ENCODE results near the gene TMCO4. TPM values are rescaled to one million over a fixed set of nuclear protein-coding genes. Genes with fewer than 3 reads are reported as not detected.

Gene TMCO4
- total RNA-seq, 1 experiment from 2014 or later: 7.2 TPM

DNA sequence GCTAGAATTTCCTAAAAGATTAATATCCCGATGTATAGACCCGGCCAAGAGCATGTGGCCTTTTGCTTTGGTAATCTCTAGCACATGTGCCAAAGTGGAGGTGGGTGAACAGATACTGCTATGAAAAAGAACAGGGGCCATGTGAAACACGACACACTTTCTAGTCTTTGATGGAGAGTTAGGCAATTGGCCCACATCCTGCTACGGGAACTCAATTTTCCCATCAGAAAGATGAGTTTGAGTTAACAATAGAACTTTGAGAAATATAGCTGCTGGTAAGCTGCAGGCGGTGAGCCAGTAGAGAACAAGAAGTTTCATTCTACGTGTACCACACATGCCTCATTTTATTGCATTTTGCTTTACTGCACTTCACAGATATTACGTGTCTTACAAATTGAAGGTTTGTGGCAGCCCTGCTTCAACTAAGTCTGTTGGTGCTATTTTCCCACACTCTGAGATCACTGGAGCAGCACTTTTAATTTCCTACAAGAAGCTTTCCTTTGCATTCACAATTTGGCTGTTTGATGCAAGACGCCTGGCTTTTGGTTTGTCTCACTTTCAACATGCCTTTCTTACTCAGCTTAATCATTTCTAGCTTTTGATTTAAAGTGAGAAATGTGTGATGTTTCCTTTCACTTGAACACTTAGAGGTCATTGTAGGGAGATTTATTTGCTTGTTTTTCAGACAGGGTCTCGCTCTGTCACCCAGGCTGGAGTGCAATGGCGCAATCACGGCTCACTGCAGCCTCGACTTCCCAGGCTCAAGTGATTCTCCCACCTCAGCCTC lies 88.7 kb downstream of the TMCO4 start:
- H3K36me3 Mint-ChIP-seq: no peaks in the 10 kb centered on the region
- ATAC-seq: no peak
- ChIA-PET POLR2A (no interaction called here), CTCF (no interaction called here)
- TF ChIP-seq ESRRA (CRISPR knock-in tag; IDR thresholded peaks at IDR 0.05; ENCODE audit: borderline replicate concordance) (no peak), GRHL2 (CRISPR knock-in tag; IDR thresholded peaks at IDR 0.05; ENCODE audit: insufficient replicate concordance, severe bottlenecking) (no peak), SMAD4 (CRISPR knock-in tag; IDR thresholded peaks at IDR 0.05) (no peak), TP53 (CRISPR knock-in tag; IDR thresholded peaks at IDR 0.05) (no peak), ZNF423 (CRISPR knock-in tag; IDR thresholded peaks at IDR 0.05) (no peak)
- TF ChIP-seq, protein P1, sequence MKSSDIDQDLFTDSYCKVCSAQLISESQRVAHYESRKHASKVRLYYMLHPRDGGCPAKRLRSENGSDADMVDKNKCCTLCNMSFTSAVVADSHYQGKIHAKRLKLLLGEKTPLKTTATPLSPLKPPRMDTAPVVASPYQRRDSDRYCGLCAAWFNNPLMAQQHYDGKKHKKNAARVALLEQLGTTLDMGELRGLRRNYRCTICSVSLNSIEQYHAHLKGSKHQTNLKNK (CRISPR knock-in tag; IDR thresholded peaks at IDR 0.05): no peak
- TF ChIP-seq, protein P2, sequence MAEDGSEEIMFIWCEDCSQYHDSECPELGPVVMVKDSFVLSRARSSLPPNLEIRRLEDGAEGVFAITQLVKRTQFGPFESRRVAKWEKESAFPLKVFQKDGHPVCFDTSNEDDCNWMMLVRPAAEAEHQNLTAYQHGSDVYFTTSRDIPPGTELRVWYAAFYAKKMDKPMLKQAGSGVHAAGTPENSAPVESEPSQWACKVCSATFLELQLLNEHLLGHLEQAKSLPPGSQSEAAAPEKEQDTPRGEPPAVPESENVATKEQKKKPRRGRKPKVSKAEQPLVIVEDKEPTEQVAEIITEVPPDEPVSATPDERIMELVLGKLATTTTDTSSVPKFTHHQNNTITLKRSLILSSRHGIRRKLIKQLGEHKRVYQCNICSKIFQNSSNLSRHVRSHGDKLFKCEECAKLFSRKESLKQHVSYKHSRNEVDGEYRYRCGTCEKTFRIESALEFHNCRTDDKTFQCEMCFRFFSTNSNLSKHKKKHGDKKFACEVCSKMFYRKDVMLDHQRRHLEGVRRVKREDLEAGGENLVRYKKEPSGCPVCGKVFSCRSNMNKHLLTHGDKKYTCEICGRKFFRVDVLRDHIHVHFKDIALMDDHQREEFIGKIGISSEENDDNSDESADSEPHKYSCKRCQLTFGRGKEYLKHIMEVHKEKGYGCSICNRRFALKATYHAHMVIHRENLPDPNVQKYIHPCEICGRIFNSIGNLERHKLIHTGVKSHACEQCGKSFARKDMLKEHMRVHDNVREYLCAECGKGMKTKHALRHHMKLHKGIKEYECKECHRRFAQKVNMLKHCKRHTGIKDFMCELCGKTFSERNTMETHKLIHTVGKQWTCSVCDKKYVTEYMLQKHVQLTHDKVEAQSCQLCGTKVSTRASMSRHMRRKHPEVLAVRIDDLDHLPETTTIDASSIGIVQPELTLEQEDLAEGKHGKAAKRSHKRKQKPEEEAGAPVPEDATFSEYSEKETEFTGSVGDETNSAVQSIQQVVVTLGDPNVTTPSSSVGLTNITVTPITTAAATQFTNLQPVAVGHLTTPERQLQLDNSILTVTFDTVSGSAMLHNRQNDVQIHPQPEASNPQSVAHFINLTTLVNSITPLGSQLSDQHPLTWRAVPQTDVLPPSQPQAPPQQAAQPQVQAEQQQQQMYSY (CRISPR knock-in tag; IDR thresholded peaks at IDR 0.05): no peak
- H3K4me3 Mint-ChIP-seq: no peak overlapping the region
- no peak for DNase-seq (ENCODE audit: low spot score)
- H3K9me3 Mint-ChIP-seq: no peaks in the 10 kb centered on the region
- no peak overlapping the region for H3K27ac Mint-ChIP-seq
- no peaks in the 10 kb centered on the region; the same call in 1 of the 2 replicates for H3K27me3 Mint-ChIP-seq (ENCODE audit: low read depth)
- peaks cover 11% of the 10 kb centered on the region for H3K4me1 Mint-ChIP-seq

DNA sequence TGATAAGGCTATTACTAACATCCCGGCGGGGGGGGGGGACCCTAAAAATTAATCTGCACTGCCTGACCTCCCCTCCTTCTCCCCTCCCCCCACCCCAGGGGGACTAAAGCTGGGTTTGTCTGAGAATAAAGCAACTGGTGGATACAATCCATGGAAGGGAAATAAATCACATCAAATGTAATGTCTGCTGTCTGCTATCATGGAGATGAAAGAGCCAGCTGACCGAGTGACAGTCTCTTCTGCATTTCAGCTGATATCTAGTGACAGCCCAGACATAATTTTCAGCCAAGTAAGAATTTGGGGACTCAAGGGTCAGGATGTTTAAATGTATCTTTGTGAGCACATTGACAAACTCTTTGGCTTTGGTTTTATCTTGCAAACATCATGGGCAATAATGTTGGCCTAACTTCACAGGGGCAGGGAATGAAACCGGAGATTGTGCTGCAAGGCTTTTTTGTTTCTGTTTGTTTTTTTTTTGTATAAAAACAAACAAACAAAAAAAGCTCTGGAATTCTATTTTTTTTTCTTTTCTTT lies 90.4 kb downstream of the TMCO4 start:
- TF ChIP-seq ZNF263 (CRISPR knock-in tag; IDR thresholded peaks at IDR 0.05; ENCODE audit: low read depth): no peak
- no peak for TF ChIP-seq TEAD4 (CRISPR knock-in tag; IDR thresholded peaks at IDR 0.05)
- no peak for TF ChIP-seq GRHL2 (CRISPR knock-in tag; IDR thresholded peaks at IDR 0.05; ENCODE audit: insufficient replicate concordance, severe bottlenecking)
- no peak for TF ChIP-seq ZNF121 (CRISPR knock-in tag; IDR thresholded peaks at IDR 0.05)
- H3K4me1 Mint-ChIP-seq: peaks cover 11% of the 10 kb centered on the region
- ChIA-PET CTCF (interaction anchor here (1.1 kb wide), 1 partner anchor 102 kb away, joined by 3 read pairs; no protein-coding TSS in a partner anchor), POLR2A (no interaction called here)
- no peak overlapping the region for H3K27ac Mint-ChIP-seq
- no peaks in the 10 kb centered on the region for H3K9me3 Mint-ChIP-seq
- ATAC-seq: no peak
- no peaks in the 10 kb centered on the region for H3K36me3 Mint-ChIP-seq
- H3K4me3 Mint-ChIP-seq: no peak overlapping the region
- H3K27me3 Mint-ChIP-seq (ENCODE audit: low read depth): no peaks in the 10 kb centered on the region; the same call in 1 of the 2 replicates
- DNase-seq (ENCODE audit: low spot score): no peak

DNA sequence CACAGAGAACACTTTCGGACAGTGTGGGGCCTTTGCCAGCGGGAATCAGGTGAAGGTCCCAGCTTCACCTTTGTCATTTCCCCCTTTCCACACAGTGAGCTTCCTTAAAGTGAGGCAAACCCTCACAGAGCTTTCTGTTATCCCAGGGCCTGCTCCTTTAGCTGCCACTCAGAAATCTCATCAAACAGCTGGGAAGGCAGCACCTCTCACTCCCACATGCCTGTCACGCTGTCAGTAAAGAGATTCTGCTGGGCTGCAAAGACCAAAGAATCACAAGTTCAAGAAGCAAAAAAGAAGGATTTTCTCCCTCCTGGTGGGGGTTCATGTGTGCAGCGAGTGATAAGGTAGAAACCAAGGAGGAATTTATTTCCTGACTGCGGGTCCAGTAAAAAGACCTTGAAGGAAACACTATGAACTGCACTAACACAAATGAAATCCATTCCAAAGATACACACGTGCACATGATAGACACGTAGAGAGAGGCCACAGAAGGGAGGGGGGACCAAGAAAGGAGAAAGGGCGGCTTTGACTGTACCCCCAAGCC lies 91.1 kb downstream of the TMCO4 start:
- no peak for TF ChIP-seq GTF2I (CRISPR knock-in tag; conservative IDR thresholded peaks at IDR 0.05)
- TF ChIP-seq, protein P3, sequence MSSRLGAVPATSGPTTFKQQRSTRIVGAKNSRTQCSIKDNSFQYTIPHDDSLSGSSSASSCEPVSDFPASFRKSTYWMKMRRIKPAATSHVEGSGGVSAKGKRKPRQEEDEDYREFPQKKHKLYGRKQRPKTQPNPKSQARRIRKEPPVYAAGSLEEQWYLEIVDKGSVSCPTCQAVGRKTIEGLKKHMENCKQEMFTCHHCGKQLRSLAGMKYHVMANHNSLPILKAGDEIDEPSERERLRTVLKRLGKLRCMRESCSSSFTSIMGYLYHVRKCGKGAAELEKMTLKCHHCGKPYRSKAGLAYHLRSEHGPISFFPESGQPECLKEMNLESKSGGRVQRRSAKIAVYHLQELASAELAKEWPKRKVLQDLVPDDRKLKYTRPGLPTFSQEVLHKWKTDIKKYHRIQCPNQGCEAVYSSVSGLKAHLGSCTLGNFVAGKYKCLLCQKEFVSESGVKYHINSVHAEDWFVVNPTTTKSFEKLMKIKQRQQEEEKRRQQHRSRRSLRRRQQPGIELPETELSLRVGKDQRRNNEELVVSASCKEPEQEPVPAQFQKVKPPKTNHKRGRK (CRISPR knock-in tag; IDR thresholded peaks at IDR 0.05; ENCODE audit: borderline replicate concordance): no peak
- TF ChIP-seq NR2C2 (CRISPR knock-in tag; IDR thresholded peaks at IDR 0.05): no peak
- TF ChIP-seq TP53 (CRISPR knock-in tag; IDR thresholded peaks at IDR 0.05): no peak
- TF ChIP-seq, protein P4, sequence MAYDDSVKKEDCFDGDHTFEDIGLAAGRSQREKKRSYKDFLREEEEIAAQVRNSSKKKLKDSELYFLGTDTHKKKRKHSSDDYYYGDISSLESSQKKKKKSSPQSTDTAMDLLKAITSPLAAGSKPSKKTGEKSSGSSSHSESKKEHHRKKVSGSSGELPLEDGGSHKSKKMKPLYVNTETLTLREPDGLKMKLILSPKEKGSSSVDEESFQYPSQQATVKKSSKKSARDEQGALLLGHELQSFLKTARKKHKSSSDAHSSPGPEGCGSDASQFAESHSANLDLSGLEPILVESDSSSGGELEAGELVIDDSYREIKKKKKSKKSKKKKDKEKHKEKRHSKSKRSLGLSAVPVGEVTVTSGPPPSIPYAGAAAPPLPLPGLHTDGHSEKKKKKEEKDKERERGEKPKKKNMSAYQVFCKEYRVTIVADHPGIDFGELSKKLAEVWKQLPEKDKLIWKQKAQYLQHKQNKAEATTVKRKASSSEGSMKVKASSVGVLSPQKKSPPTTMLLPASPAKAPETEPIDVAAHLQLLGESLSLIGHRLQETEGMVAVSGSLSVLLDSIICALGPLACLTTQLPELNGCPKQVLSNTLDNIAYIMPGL (CRISPR knock-in tag; IDR thresholded peaks at IDR 0.05): no peak
- no peak for TF ChIP-seq ZNF416 (CRISPR knock-in tag; IDR thresholded peaks at IDR 0.05)
- TF ChIP-seq, protein P5, sequence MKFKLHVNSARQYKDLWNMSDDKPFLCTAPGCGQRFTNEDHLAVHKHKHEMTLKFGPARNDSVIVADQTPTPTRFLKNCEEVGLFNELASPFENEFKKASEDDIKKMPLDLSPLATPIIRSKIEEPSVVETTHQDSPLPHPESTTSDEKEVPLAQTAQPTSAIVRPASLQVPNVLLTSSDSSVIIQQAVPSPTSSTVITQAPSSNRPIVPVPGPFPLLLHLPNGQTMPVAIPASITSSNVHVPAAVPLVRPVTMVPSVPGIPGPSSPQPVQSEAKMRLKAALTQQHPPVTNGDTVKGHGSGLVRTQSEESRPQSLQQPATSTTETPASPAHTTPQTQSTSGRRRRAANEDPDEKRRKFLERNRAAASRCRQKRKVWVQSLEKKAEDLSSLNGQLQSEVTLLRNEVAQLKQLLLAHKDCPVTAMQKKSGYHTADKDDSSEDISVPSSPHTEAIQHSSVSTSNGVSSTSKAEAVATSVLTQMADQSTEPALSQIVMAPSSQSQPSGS (CRISPR knock-in tag; IDR thresholded peaks at IDR 0.05; ENCODE audit: borderline replicate concordance, low read depth): no peak
- no peak for TF ChIP-seq TEAD4 (CRISPR knock-in tag; IDR thresholded peaks at IDR 0.05)
- TF ChIP-seq, protein P6, sequence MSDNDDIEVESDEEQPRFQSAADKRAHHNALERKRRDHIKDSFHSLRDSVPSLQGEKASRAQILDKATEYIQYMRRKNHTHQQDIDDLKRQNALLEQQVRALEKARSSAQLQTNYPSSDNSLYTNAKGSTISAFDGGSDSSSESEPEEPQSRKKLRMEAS (CRISPR knock-in tag; IDR thresholded peaks at IDR 0.05): no peak
- TF ChIP-seq SP1 (CRISPR knock-in tag; conservative IDR thresholded peaks at IDR 0.05): no peak
- TF ChIP-seq MXD4 (CRISPR knock-in tag; IDR thresholded peaks at IDR 0.05; ENCODE audit: borderline replicate concordance): no peak
- TF ChIP-seq ESRRA (CRISPR knock-in tag; IDR thresholded peaks at IDR 0.05; ENCODE audit: borderline replicate concordance): no peak
- no peak for DNase-seq (ENCODE audit: low spot score)
- no peaks in the 10 kb centered on the region for H3K36me3 Mint-ChIP-seq
- H3K27me3 Mint-ChIP-seq (ENCODE audit: low read depth): no peaks in the 10 kb centered on the region; the same call in 1 of the 2 replicates
- POLR2A ChIA-PET: no interaction called here
- H3K4me3 Mint-ChIP-seq: no peak overlapping the region
- no peak overlapping the region; the same call in 1 of the 2 replicates for H3K27ac Mint-ChIP-seq
- CTCF ChIA-PET: interaction anchor here (1.2 to 1.8 kb wide), 2 partner anchors 19 to 46 kb away, joined by 3 to 8 read pairs; no protein-coding TSS in a partner anchor
- H3K9me3 Mint-ChIP-seq: no peaks in the 10 kb centered on the region
- no peak for ATAC-seq
- H3K4me1 Mint-ChIP-seq: peaks cover 17% of the 10 kb centered on the region
